Brain microvascular endothelial cell (primary cell): ENCODE data around the gene FGFBP1.

Experiments
- DNase-seq: peaks from one replicate; pipeline ENCODE4 v3.0.0-alpha.2; 2020
- H3K27ac ChIP-seq: fragments of 250-450 bp; sonication (Bioruptor Pico); 2 replicates; pipeline ENCODE4 v1.5.1; 2020; ENCODE audit warnings: mild to moderate bottlenecking, moderate library complexity
- H3K27me3 ChIP-seq: fragments of 250-450 bp; sonication (Bioruptor Pico); replicated peaks from 2 replicates; pipeline ENCODE4 v1.5.1; 2020; ENCODE audit warnings: mild to moderate bottlenecking
- H3K36me3 ChIP-seq: fragments of 250-450 bp; sonication (Bioruptor Pico); replicated peaks from 2 replicates; pipeline ENCODE4 v1.5.1; 2020; ENCODE audit warnings: mild to moderate bottlenecking
- H3K4me3 ChIP-seq: 2 replicates; pipeline ENCODE4 v1.5.1; 2011; ENCODE audit warnings: low read depth, mild to moderate bottlenecking, control low read depth, low read length, moderate library complexity
- in situ Hi-C: cut with HindIII; loops from 2 replicates; pipeline ENCODE4 v1.10.0; 2017; ENCODE audit warnings: low sequenced_read_pairs, low pct_ligation_motif_present
- TF ChIP-seq, protein P1 (sequence below): IDR thresholded peaks from 2 replicates; pipeline ENCODE4 v1.5.1; 2011; ENCODE audit warnings: low read depth, mild to moderate bottlenecking, moderate library complexity, low read length, control low read depth, inconsistent platforms; ENCODE audit errors: missing control alignments

Gene FGFBP1

DNA sequence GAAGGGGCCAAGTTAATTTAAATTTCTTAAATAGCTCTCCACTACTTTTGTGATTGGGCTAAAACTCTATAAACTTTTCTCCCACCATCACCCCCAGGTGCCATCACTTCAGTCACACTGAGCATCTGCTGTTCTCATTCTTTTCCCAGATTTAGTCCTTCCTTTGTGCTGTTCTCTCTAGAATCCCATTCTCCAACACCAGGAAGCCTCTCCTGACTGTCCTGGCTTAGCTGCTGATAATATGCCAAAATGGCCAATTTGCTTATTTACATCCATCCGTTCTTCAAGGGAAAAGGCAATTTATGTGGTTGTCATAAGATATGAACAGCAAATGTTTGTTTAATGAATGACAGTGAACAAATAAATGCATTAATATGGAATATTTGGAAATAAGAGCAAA is 44.1 kb downstream of the FGFBP1 start:
- Histone ChIP-seq H3K36me3 (no peaks in the 10 kb centered on the region), H3K27ac (peak overlapping the region; percentile 70), H3K4me3 (no peak overlapping the region), H3K27me3 (no peaks in the 10 kb centered on the region)
- no peak for DNase-seq
- in situ Hi-C loops = no loop called here
- TF ChIP-seq, protein P1, sequence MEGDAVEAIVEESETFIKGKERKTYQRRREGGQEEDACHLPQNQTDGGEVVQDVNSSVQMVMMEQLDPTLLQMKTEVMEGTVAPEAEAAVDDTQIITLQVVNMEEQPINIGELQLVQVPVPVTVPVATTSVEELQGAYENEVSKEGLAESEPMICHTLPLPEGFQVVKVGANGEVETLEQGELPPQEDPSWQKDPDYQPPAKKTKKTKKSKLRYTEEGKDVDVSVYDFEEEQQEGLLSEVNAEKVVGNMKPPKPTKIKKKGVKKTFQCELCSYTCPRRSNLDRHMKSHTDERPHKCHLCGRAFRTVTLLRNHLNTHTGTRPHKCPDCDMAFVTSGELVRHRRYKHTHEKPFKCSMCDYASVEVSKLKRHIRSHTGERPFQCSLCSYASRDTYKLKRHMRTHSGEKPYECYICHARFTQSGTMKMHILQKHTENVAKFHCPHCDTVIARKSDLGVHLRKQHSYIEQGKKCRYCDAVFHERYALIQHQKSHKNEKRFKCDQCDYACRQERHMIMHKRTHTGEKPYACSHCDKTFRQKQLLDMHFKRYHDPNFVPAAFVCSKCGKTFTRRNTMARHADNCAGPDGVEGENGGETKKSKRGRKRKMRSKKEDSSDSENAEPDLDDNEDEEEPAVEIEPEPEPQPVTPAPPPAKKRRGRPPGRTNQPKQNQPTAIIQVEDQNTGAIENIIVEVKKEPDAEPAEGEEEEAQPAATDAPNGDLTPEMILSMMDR = no peak

DNA sequence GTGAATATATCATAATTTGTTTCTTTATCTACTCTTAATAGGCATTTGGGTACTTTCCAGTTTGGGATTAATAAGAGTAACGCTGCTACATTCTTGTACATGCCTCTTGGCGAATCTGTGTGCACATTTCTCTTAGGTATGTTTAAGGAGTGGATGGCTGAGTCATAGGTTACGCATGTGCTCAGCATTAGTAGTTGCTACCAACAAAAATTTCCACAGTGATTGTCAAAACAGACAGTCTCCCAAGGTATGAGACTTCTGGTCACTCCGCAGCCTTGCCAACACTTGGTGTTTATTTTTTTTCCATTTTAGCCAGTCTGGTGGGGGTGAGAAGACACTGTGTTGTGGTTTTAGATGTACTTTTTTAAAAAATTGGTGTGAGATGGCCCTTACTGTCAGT is 44.6 kb downstream of the FGFBP1 start:
- in situ Hi-C loops = no loop called here
- H3K4me3 ChIP-seq = no peak overlapping the region
- DNase-seq = peak; percentile 98

DNA sequence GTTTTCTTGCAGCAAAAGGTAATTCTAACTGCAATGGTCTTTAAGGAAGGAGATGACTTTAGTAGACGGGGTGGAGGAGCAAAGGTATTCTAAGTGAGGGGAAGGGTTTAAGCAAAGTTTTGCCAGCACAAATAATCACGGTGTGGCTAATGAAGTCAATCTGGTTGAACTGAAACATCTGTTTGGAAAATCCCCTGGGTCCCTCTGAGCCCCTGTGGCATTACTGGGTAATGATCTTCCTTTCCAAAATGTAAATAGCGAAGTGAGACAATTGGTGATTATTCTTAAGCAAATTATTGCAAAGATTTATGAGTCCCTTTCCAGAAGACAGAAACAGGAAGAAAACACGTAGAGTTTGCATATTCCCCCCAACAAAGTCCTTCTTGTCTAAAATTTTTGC is 47.2 kb downstream of the FGFBP1 start:
- Histone ChIP-seq H3K36me3 (no peaks in the 10 kb centered on the region), H3K27ac (no peak overlapping the region), H3K27me3 (no peaks in the 10 kb centered on the region), H3K4me3 (no peak overlapping the region)
- TF ChIP-seq, protein P1 = no peak
- no peak for DNase-seq
- in situ Hi-C loops = no loop called here

More for the DNA sequence above, 44.6 kb downstream of the FGFBP1 start:
- no peaks in the 10 kb centered on the region for H3K36me3 ChIP-seq
- TF ChIP-seq, protein P1 = no peak
- H3K27me3 ChIP-seq = no peaks in the 10 kb centered on the region
- H3K27ac ChIP-seq = peak overlapping the region; percentile 70

DNA sequence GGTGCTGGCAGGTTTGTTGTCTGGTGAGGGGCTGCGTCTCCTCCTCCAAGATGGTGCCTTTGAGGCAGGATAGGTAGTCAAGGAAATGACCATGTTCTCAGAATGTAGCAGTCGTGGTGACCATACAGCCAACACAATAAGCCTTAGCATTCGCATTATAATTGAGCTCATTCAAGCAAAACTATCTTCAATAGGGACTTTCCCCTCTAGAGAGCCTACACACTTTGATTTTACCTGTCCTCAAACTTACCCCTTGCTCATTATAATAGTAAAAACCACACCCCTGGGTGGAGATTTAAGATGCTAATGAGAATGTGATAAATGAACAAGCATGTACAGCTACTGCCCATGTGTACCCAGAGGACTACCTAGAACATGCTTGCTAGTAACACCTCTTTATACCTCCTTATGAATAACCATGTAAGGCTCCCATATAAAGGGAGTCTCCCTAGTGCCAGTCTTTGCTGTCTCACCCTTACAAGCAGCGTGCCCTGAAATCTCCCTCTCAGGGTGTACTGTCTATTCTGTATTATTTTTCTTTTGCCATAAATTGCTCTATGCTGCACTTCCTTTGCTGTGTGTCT is 48.2 kb downstream of the FGFBP1 start:
- H3K4me3 ChIP-seq = no peak overlapping the region
- H3K27ac ChIP-seq = no peak overlapping the region
- H3K36me3 ChIP-seq = no peaks in the 10 kb centered on the region
- TF ChIP-seq, protein P1 = no peak
- H3K27me3 ChIP-seq = no peaks in the 10 kb centered on the region
- in situ Hi-C loops = no loop called here
- no peak for DNase-seq

DNA sequence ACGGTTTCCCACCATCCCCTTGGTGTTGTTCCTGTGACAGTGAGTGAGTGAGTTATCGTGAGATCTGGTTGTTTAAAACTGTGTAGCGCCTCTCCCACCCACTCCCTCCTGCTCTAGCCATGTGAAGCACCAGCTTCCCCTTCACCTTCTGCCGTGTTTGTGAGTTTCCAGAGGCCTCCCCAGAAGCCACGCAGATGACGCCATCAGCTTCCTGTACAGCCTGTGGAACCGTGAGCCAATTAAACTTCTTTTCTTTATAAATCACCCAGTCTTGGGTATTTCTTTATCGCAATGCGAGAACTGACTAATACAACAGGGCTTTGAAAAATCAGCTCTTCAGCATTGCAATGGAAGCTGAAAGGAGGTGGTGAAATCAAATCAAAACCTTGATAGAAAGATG is 50.0 kb downstream of the FGFBP1 start:
- Histone ChIP-seq H3K27me3 (no peaks in the 10 kb centered on the region), H3K36me3 (no peaks in the 10 kb centered on the region), H3K4me3 (no peak overlapping the region), H3K27ac (no peak overlapping the region)
- no peak for DNase-seq
- in situ Hi-C loops = no loop called here
- TF ChIP-seq, protein P1 = no peak
